T-helper 2 cell (primary cell): ENCODE results near the gene FAM219B.
A peak's percentile ranks its signal among the peaks of the same experiment; 100 is the strongest.

ENCODE experiments used
- DNase-seq, 5 experiments: peaks; one replicate each; pipeline versions ENCODE4 v3.0.0 to v3.0.0-alpha.2; 2012 to 2022

Gene FAM219B

GRCh38 chr15:74872702-74873035 lies 34.0 kb downstream of the FAM219B start:
- no peak for DNase-seq

- DNase-seq, result no peak
These were observed 36.0 kb downstream of the FAM219B start for GRCh38 chr15:74870436-74871215.

DNA sequence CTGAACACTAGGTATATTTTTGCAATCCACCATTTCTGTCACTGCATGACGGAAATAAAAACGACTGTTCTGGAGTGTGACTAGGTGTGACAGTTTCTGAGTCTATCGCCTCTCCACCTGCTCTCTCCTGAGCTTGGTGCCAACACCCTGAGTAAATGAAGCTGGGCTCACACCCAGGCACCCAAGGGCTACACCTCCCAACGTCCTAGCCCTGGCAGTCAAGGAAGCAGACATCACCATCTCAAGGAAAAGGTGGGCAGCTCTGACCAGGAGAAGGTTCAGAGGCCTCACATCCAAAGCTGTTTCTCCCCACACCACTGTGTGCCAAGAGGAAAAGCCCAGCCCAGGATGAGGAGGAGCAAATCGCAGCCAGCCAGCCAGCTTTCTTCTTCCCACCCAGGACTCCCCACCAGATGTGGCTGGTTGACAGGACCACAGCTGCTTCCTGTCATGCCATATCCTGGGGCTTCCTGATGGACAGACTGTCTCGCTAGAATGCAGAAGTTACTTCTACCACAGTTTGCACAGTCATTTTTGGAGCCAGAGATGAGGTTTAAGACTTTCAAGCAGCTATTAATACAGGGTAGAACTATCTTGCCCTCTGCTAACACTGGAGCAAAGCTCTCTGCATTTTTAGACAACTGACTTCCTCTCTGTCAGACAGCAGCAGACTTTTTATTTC lies 36.8 kb downstream of the FAM219B start:
- DNase-seq, result peak in 2 of 5 experiments; percentile 37 to 94

GRCh38 chr15:74869372-74869725 lies 37.3 kb downstream of the FAM219B start:
- DNase-seq, result no peak

GRCh38 chr15:74868059-74868458 lies 38.6 kb downstream of the FAM219B start:
- peak in 1 of 5 experiments; percentile 83 for DNase-seq

DNA sequence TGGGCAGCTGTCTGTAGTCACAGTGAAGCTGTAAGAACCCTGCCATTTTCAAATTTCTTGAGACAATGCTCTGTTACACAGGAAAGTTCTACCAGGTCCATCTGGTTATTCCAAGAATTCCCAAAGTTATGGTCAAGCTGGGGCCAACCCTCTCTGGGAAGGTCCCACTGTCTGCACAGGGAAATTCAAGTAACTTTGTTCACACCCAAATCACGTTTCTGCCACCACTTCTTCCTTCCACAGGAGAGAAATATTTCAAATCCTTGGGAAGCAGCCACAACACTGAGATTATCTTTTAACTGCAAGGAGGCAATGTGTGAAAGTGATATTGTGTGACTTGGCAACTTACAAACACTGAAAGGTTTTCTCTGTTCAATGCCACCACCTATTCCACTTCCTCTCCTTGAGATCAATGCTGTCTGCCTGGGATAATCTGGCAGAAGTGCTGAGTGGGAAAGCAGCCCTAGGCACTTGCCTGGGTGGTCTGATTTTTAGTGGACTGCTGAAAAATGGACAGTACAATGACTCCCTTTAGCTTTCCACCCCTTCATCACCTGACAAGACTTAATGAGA lies 39.1 kb downstream of the FAM219B start:
- DNase-seq, result no peak

GRCh38 chr15:74866090-74866489 lies 40.6 kb downstream of the FAM219B start:
- DNase-seq, result no peak

GRCh38 chr15:74865316-74865715 lies 41.3 kb downstream of the FAM219B start:
- no peak for DNase-seq

DNA sequence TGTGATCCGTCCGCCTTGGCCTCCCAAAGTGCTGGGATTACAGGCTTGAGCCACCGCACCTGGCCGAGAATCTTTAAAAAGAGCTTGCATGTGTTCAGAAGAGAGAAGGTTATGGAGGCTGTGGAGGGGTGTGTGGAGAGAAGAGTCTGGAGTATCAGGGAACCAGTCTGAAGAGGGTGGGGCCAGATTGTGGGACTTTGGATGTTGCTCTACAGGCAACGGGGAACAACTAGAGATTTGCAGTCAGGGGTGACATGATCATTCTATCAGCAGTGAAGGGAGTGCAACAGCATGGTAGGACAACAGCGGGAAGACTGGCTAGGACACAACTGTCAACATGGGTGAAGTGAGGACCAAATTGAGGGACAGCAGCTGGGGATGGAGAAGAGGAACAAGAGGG lies 42.4 kb downstream of the FAM219B start:
- no peak for DNase-seq

DNA sequence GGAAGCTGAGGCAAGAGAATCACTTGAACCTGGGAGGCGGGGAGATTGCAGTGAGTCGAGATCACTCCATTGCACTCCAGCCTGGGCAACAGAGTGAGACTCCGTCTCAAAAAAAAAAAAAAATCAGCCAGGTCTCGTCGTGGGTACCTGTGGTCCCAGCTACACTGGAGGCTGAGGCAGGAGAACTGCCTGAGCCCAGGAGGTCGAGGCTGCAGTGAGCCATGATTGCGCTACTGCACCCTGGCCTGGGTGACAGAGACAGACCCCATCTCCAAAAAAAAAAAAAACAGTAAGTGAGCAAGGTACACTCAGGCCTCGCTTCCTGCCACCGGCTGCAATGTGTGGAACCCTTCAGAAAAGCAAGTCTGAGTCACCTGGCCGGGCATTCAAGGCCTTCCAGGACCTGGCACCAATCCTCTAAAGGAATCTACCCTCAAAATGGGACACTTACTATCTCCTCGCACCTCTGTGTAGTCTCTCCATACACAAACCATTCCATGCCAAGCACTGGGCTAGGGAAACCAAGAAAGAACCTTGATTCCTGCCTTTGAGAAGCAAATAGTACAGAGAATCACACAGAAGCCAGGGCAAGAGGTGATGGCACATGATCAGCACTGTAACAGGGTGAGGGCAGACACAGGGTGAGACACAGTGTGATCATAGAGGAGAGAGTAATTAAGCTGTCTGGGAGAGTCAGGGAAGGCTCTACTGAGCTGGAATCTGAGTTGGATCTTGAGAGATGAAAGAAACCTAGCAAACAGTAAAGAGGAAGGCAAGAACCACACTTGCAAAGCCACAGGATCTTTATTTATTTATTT lies 43.2 kb downstream of the FAM219B start:
- peak in 1 of 5 experiments; percentile 44 for DNase-seq

GRCh38 chr15:74858369-74858740 lies 48.3 kb downstream of the FAM219B start:
- DNase-seq, result no peak

- peak in 1 of 5 experiments; percentile 33 for DNase-seq
These were observed 48.8 kb downstream of the FAM219B start for GRCh38 chr15:74857671-74858368.

- DNase-seq, result no peak
These were observed 49.5 kb downstream of the FAM219B start for GRCh38 chr15:74857082-74857655.

GRCh38 chr15:74856537-74856936 lies 50.1 kb downstream of the FAM219B start:
- DNase-seq, result no peak

- DNase-seq, result no peak
These were observed 50.8 kb downstream of the FAM219B start for GRCh38 chr15:74855857-74856256.

DNA sequence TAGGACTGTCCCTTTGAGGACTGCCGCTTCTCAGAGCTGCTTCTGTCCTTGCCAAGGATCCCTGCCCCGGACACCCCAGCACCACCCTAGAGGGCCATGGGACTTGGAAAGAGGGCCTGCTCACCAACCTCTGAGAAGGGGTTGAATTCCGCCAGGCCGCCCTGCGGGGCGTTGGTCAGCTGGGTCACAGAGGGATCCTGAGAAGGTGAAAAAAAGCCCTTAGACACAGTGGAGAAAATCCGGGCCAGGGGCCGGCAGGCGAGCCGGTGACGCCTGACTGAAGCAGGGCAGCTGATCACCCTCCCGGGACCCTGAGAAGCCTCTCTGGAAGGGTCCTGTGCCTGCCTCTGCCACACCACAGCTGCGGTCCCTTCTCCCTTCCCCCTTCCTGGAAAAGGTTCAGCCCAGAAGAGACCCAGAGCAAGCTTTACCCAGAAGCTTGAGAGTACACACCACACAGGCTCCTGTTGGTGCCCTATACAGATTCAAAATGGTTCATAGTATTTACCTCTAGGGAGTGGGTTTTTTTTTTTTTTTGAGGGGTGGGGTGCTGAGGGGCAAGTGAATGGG lies 52.1 kb downstream of the FAM219B start:
- no peak for DNase-seq

DNA sequence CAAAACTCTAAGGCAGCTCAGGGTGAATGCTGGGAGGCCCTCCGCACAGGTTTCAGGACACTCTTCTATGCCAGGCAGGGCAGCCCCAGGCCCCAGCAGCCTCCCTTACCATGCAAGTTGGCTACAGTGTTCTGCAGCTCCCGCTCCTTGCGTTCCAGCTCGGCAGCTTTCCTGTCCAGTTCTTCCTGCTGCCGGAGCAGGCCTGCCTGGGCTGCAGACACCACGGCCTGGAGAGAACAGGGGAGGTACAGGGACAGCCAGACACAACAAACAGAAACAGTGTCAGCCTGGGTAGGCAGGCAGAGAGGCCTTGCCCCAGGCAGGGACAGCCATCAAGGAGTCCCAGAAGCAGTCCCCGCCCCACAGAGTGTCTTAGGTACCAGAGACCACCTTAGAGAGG lies 54.7 kb downstream of the FAM219B start:
- no peak for DNase-seq

DNA sequence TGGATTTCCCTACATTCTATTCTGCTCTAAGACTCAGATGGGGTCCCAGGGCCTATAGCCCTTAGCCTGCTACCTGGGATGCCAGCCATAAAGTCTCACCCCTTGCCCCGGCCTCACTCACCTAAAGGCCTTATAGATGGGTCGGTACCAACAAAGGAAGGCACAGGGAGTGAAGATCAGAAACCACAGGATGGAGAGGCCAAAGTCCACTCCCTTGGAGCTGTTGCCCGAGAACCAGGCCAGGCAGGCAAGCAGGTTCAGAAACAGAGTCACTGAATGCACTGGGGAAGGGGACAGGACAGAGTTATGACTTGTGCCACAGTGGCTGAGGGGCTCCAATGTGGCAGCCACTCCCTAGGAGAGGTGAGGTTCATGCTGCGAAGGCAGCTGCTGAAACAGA lies 56.3 kb downstream of the FAM219B start:
- no peak for DNase-seq
